GM12878 (cell line): Measurements from ENCODE around the gene SESN1.

Experiments
- NKRF ChIP-seq: fragments of 450-650 bp; conservative IDR thresholded peaks from 2 replicates; pipeline ENCODE4 v1.6.1; 2017; ENCODE audit warnings: mild to moderate bottlenecking, moderate library complexity
- RCOR1 ChIP-seq: conservative IDR thresholded peaks from 2 replicates; pipeline ENCODE4 v1.6.1; 2012; ENCODE audit warnings: low read depth, low read length, improper control_type of control experiment

- TF ChIP-seq RCOR1: no peak
- peak; percentile 27 for TF ChIP-seq NKRF
Observed at GRCh38 chr6:109095036-109095834, 589 bp upstream of the SESN1 start, which contains the start of gene CEP57L1.
